WTC11 (cell line): ENCODE data around the gene CHST3. TPM values are rescaled to one million over a fixed set of nuclear protein-coding genes. Genes with fewer than 3 reads are reported as not detected.

Experiments used
- ATAC-seq: fragments of 200-7000 bp; cut with Tn5 transposase; 2 replicates; pipeline ENCODE4 v1.10.0; 2021; ENCODE audit warnings: mild to moderate bottlenecking, moderate library complexity
- CTCF ChIA-PET: fragments of 300-600 bp; sonication (Branson Sonifier 250); formaldehyde crosslinking; loops from one replicate; lab custom pipeline; 2021; ENCODE audit warnings: antibody characterized with exemption; lab: Charles Lee
- POLR2A ChIA-PET: fragments of 350-600 bp; sonication (Branson Sonifier 250); formaldehyde crosslinking; loops from one replicate; lab custom pipeline; 2021; ENCODE audit warnings: antibody characterized with exemption; lab: Charles Lee
- DNase-seq: peaks from one replicate; pipeline ENCODE4 v3.0.0; 2021; ENCODE audit warnings: low spot score
- H3K27ac Mint-ChIP-seq: 2 replicates; pipeline ENCODE4 v1.8.0; 2021; ENCODE audit warnings: mixed read lengths
- H3K27me3 Mint-ChIP-seq: 2 replicates; pipeline ENCODE4 v1.8.0; 2021; ENCODE audit warnings: low read depth, mild to moderate bottlenecking, moderate library complexity, mixed read lengths
- H3K36me3 Mint-ChIP-seq: 2 replicates; pipeline ENCODE4 v1.8.0; 2021; ENCODE audit warnings: mixed read lengths
- H3K4me1 Mint-ChIP-seq: 2 replicates; pipeline ENCODE4 v1.8.0; 2022; ENCODE audit warnings: mixed read lengths
- H3K4me3 Mint-ChIP-seq: 2 replicates; pipeline ENCODE4 v1.8.0; 2021; ENCODE audit warnings: mild to moderate bottlenecking, moderate library complexity, mixed read lengths
- H3K9me3 Mint-ChIP-seq: 2 replicates; pipeline ENCODE4 v1.8.0; 2021; ENCODE audit warnings: mixed read lengths
- ATF3 ChIP-seq: sonication (generic); formaldehyde crosslinking; conservative IDR thresholded peaks from 2 replicates; pipeline ENCODE4 v1.8.1; 2022; ENCODE audit warnings: mild to moderate bottlenecking, missing genetic modification reagents
- ATF6 ChIP-seq: sonication (generic); formaldehyde crosslinking; IDR thresholded peaks from 2 replicates; pipeline ENCODE4 v1.8.1; 2023; ENCODE audit warnings: mild to moderate bottlenecking, missing genetic modification reagents
- E2F1 ChIP-seq: sonication (generic); formaldehyde crosslinking; IDR thresholded peaks from 2 replicates; pipeline ENCODE4 v1.8.0; 2022; ENCODE audit warnings: mild to moderate bottlenecking, missing genetic modification reagents
- ELF4 ChIP-seq: sonication (generic); formaldehyde crosslinking; IDR thresholded peaks from 2 replicates; pipeline ENCODE4 v1.8.1; 2022; ENCODE audit warnings: low read depth, mild to moderate bottlenecking, moderate library complexity, missing genetic modification reagents
- ETV6 ChIP-seq: sonication (generic); formaldehyde crosslinking; IDR thresholded peaks from 2 replicates; pipeline ENCODE4 v1.8.1; 2022; ENCODE audit warnings: mild to moderate bottlenecking, missing genetic modification reagents
- FOXJ3 ChIP-seq: sonication (generic); formaldehyde crosslinking; IDR thresholded peaks from 2 replicates; pipeline ENCODE4 v1.9.0; 2021; ENCODE audit warnings: missing genetic modification reagents, mild to moderate bottlenecking, borderline replicate concordance
- FOXP4 ChIP-seq: sonication (generic); formaldehyde crosslinking; IDR thresholded peaks from 2 replicates; pipeline ENCODE4 v1.8.0; 2022; ENCODE audit warnings: mild to moderate bottlenecking, missing genetic modification reagents
- GRHL2 ChIP-seq: fragments of 250-450 bp; sonication (Bioruptor Pico); IDR thresholded peaks from 2 replicates; pipeline ENCODE4 v1.8.0; 2022; ENCODE audit warnings: mild to moderate bottlenecking, moderate library complexity; ENCODE audit not compliant: insufficient replicate concordance, severe bottlenecking
- HMGXB4 ChIP-seq: sonication (generic); formaldehyde crosslinking; IDR thresholded peaks from 2 replicates; pipeline ENCODE4 v1.8.1; 2023; ENCODE audit warnings: mild to moderate bottlenecking, moderate library complexity, missing genetic modification reagents
- JUN ChIP-seq: sonication (generic); formaldehyde crosslinking; IDR thresholded peaks from 2 replicates; pipeline ENCODE4 v1.8.0; 2023; ENCODE audit warnings: mild to moderate bottlenecking, missing genetic modification reagents
- KAT7 ChIP-seq: sonication (generic); formaldehyde crosslinking; IDR thresholded peaks from 2 replicates; pipeline ENCODE4 v1.8.1; 2023; ENCODE audit warnings: missing genetic modification reagents, mild to moderate bottlenecking, borderline replicate concordance
- OVOL2 ChIP-seq: fragments of 250-450 bp; sonication (Bioruptor Pico); IDR thresholded peaks from 2 replicates; pipeline ENCODE4 v1.9.0; 2021; ENCODE audit warnings: mild to moderate bottlenecking, borderline replicate concordance
- RELA ChIP-seq: sonication (generic); formaldehyde crosslinking; IDR thresholded peaks from 2 replicates; pipeline ENCODE4 v1.8.1; 2022; ENCODE audit warnings: missing genetic modification reagents, mild to moderate bottlenecking, borderline replicate concordance
- RORB ChIP-seq: fragments of 250-450 bp; sonication (Bioruptor Pico); IDR thresholded peaks from 2 replicates; pipeline ENCODE4 v1.9.0; 2021; ENCODE audit warnings: mild to moderate bottlenecking
- SP1 ChIP-seq: sonication (generic); formaldehyde crosslinking; conservative IDR thresholded peaks from 2 replicates; pipeline ENCODE4 v1.8.1; 2022; ENCODE audit warnings: missing genetic modification reagents
- STAT6 ChIP-seq: sonication (generic); formaldehyde crosslinking; conservative IDR thresholded peaks from 2 replicates; pipeline ENCODE4 v1.8.1; 2023; ENCODE audit warnings: mild to moderate bottlenecking, low read depth, missing genetic modification reagents, moderate library complexity
- TEAD1 ChIP-seq: sonication (generic); formaldehyde crosslinking; IDR thresholded peaks from 2 replicates; pipeline ENCODE4 v1.8.0; 2022; ENCODE audit warnings: mild to moderate bottlenecking, missing genetic modification reagents
- USF1 ChIP-seq: sonication (generic); formaldehyde crosslinking; IDR thresholded peaks from 2 replicates; pipeline ENCODE4 v1.8.0; 2022; ENCODE audit warnings: mild to moderate bottlenecking, missing genetic modification reagents
- ZNF232 ChIP-seq: sonication (generic); formaldehyde crosslinking; IDR thresholded peaks from 2 replicates; pipeline ENCODE4 v1.8.0; 2022; ENCODE audit warnings: mild to moderate bottlenecking, missing genetic modification reagents
- ZNF396 ChIP-seq: fragments of 250-450 bp; sonication (Bioruptor Pico); IDR thresholded peaks from 2 replicates; pipeline ENCODE4 v1.8.0; 2021; ENCODE audit warnings: mild to moderate bottlenecking, moderate library complexity, borderline replicate concordance
- total RNA-seq: library from RNA; stranded (reverse); gene quantifications from 3 replicates; pipeline ENCODE4 v1.2.3, GENCODE V29; 2021

Gene CHST3
- total RNA-seq, 1 experiment from 2014 or later = 7.0 TPM

- POLR2A ChIA-PET = no interaction called here
- Mint-ChIP-seq H3K27me3 (no peaks in the 10 kb centered on the region; the same call in 1 of the 2 replicates), H3K36me3 (no peaks in the 10 kb centered on the region), H3K9me3 (no peaks in the 10 kb centered on the region), H3K4me3 (no peak overlapping the region), H3K4me1 (no peaks in the 10 kb centered on the region), H3K27ac (no peak overlapping the region)
- ATAC-seq (no peak), DNase-seq (no peak)
- TF ChIP-seq RELA (CRISPR knock-in tag) = no peak
- TF ChIP-seq HMGXB4 = no peak
- no peak for TF ChIP-seq FOXJ3 (CRISPR knock-in tag)
- TF ChIP-seq TEAD1 (CRISPR knock-in tag) = no peak
- CTCF ChIA-PET = interaction anchor here (0.6 to 1.0 kb wide), 2 partner anchors 10 to 130 kb away, joined by 3 read pairs; no protein-coding TSS in a partner anchor
These were observed 62.3 kb downstream of the CHST3 start for GRCh38 chr10:72026278-72027111.

GRCh38 chr10:72027498-72027897 is 63.3 kb downstream of the CHST3 start:
- no peak for ATAC-seq
- POLR2A ChIA-PET = no interaction called here
- H3K27me3 Mint-ChIP-seq = no peaks in the 10 kb centered on the region; the same call in 1 of the 2 replicates
- no peak overlapping the region for H3K4me3 Mint-ChIP-seq
- H3K36me3 Mint-ChIP-seq = no peaks in the 10 kb centered on the region
- DNase-seq = no peak
- no peaks in the 10 kb centered on the region for H3K4me1 Mint-ChIP-seq
- H3K9me3 Mint-ChIP-seq = no peaks in the 10 kb centered on the region
- H3K27ac Mint-ChIP-seq = no peak overlapping the region
- CTCF ChIA-PET = no interaction called here
- TF ChIP-seq RORB = no peak
- TF ChIP-seq ELF4 (CRISPR knock-in tag) = no peak
- TF ChIP-seq ZNF232 = no peak
- TF ChIP-seq JUN (CRISPR knock-in tag) = no peak
- TF ChIP-seq ZNF396 (CRISPR knock-in tag) = no peak
- no peak for TF ChIP-seq USF1

GRCh38 chr10:72029414-72029813 is 65.2 kb downstream of the CHST3 start:
- Mint-ChIP-seq H3K27me3 (no peaks in the 10 kb centered on the region; the same call in 1 of the 2 replicates), H3K27ac (no peak overlapping the region), H3K4me1 (no peaks in the 10 kb centered on the region), H3K9me3 (no peaks in the 10 kb centered on the region), H3K36me3 (no peaks in the 10 kb centered on the region), H3K4me3 (no peak overlapping the region)
- DNase-seq = no peak
- ATAC-seq = no peak
- POLR2A ChIA-PET = no interaction called here
- CTCF ChIA-PET = interaction anchor here (1.1 kb wide), 1 partner anchor 19 kb away, joined by 4 read pairs; no protein-coding TSS in a partner anchor
- TF ChIP-seq KAT7 (CRISPR knock-in tag) (no peak), ETV6 (no peak), E2F1 (CRISPR knock-in tag) (no peak), ATF3 (CRISPR knock-in tag) (no peak), ATF6 (CRISPR knock-in tag) (no peak), OVOL2 (no peak), STAT6 (CRISPR knock-in tag) (no peak), FOXJ3 (CRISPR knock-in tag) (no peak), GRHL2 (CRISPR knock-in tag) (no peak), SP1 (no peak), FOXP4 (CRISPR knock-in tag) (no peak)
